Measurements from ENCODE around the gene HBG1. TPM values are rescaled to one million over a fixed set of nuclear protein-coding genes. Genes with fewer than 3 reads are reported as not detected.

Gene HBG1
- total and polyA plus RNA-seq, 2 donors (not counting 3 experiments of a cell fraction or from before 2014, with no cell fraction given): 0.72 TPM; not detected in 1

DNA sequence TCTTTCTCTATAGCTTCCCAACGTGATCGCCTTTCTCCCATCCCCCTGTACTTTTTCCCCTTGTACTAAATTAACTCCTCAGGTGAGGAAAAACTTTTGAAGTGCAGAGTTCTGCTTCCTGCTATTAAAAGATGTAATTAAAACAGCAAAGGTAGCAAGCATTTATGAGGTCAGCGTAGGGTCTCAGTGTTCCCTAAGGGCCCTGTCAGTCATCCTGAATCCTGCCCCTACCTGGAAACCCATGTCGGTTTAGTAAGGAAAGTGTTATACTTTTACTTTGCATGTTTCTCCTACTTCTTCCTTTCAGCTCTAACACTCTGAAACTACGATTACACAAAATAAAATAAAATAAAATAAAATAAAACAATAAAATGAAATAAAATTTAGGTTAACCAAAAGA is 21.5 kb downstream of the HBG1 start:
- no peaks in the 10 kb centered on the region for H3K9me3 ChIP-seq (replicated peaks; ENCODE audit: control insufficient read depth, insufficient read depth, low read length)
- intact Hi-C loops (cut with micrococcal nuclease) (no loop called here), dilution Hi-C loops (cut with MboI; ENCODE audit: extremely low pct_ligation_motif_present, low sequenced_read_pairs) (no loop called here)
- DNase-seq (ENCODE audit: low read depth, low spot score): no peak
- H3K79me2 ChIP-seq (ENCODE audit: control insufficient read depth, insufficient read depth, low read length): no peaks in the 10 kb centered on the region
- no peak overlapping the region for H3K4me2 ChIP-seq (ENCODE audit: insufficient read depth, low read length)
- no peak for FAIRE-seq
- H4K20me1 ChIP-seq (replicated peaks; ENCODE audit: control insufficient read depth, extremely low read depth, insufficient read depth, low read length): no peaks in the 10 kb centered on the region
- ChIA-PET POLR2A (no interaction called here), CTCF (no interaction called here)
- H3K27ac ChIP-seq (ENCODE audit: insufficient read depth, low read depth, low read length): no peak overlapping the region
- H3K4me1 ChIP-seq (ENCODE audit: control insufficient read depth, extremely low read depth, insufficient read depth, low read length): no peaks in the 10 kb centered on the region
- no peaks in the 10 kb centered on the region for H3K36me3 ChIP-seq (ENCODE audit: control insufficient read depth in 2 of 2, extremely low read depth in 1 of 2, insufficient read depth in 2 of 2, low read length in 2 of 2)
- TF ChIP-seq, protein P1, sequence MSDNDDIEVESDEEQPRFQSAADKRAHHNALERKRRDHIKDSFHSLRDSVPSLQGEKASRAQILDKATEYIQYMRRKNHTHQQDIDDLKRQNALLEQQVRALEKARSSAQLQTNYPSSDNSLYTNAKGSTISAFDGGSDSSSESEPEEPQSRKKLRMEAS (IDR thresholded peaks at IDR 0.05; ENCODE audit: insufficient read depth, insufficient read length): no peak
- TF ChIP-seq GATA2 (IDR thresholded peaks at IDR 0.05; ENCODE audit: insufficient read depth, insufficient read length, low read depth, low read length) (no peak), JUN (IDR thresholded peaks at IDR 0.05; ENCODE audit: borderline replicate concordance, insufficient read depth, insufficient read length, low read depth) (no peak), MYC (IDR thresholded peaks at IDR 0.05; ENCODE audit: low read depth, low read length) (no peak), EZH2 (IDR thresholded peaks at IDR 0.05; ENCODE audit: borderline replicate concordance, low read depth, low read length, severe bottlenecking) (no peak), FOS (IDR thresholded peaks at IDR 0.05; ENCODE audit: borderline replicate concordance, insufficient read depth, low read length) (no peak), POLR2A (IDR thresholded peaks at IDR 0.05; ENCODE audit: low read depth, low read length) (no peak), POLR2AphosphoS5 (IDR thresholded peaks at IDR 0.05; ENCODE audit: insufficient read depth, low read depth, low read length) (no peak)
- TF ChIP-seq, protein P2, sequence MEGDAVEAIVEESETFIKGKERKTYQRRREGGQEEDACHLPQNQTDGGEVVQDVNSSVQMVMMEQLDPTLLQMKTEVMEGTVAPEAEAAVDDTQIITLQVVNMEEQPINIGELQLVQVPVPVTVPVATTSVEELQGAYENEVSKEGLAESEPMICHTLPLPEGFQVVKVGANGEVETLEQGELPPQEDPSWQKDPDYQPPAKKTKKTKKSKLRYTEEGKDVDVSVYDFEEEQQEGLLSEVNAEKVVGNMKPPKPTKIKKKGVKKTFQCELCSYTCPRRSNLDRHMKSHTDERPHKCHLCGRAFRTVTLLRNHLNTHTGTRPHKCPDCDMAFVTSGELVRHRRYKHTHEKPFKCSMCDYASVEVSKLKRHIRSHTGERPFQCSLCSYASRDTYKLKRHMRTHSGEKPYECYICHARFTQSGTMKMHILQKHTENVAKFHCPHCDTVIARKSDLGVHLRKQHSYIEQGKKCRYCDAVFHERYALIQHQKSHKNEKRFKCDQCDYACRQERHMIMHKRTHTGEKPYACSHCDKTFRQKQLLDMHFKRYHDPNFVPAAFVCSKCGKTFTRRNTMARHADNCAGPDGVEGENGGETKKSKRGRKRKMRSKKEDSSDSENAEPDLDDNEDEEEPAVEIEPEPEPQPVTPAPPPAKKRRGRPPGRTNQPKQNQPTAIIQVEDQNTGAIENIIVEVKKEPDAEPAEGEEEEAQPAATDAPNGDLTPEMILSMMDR (IDR thresholded peaks at IDR 0.05; ENCODE audit: extremely low read depth in 1 of 2, insufficient read depth in 1 of 2, low read depth in 1 of 2, low read length in 2 of 2): no peak
- H2AFZ ChIP-seq (ENCODE audit: low read depth, low read length): no peak overlapping the region
- H3K9me1 ChIP-seq (replicated peaks; ENCODE audit: control insufficient read depth, extremely low read depth, insufficient read depth, low read length): no peaks in the 10 kb centered on the region
- no TSS peak for BruUV-seq (replicated peaks)
- H3K27me3 ChIP-seq (ENCODE audit: control insufficient read depth in 2 of 2, insufficient read depth in 2 of 2, low read length in 2 of 2): no peaks in the 10 kb centered on the region
- H3K9ac ChIP-seq (replicated peaks; ENCODE audit: extremely low read depth, insufficient read depth, low read length): no peak overlapping the region
- H3K4me3 ChIP-seq (replicated peaks in 1 of 3; ENCODE audit: insufficient read depth in 1 of 3, low read depth in 1 of 3, low read length in 3 of 3): no peak overlapping the region

Data from endothelial cell of umbilical vein (primary cell).